ENCODE data around the gene RELL2.

Gene RELL2, protein sequence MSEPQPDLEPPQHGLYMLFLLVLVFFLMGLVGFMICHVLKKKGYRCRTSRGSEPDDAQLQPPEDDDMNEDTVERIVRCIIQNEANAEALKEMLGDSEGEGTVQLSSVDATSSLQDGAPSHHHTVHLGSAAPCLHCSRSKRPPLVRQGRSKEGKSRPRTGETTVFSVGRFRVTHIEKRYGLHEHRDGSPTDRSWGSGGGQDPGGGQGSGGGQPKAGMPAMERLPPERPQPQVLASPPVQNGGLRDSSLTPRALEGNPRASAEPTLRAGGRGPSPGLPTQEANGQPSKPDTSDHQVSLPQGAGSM

DNA sequence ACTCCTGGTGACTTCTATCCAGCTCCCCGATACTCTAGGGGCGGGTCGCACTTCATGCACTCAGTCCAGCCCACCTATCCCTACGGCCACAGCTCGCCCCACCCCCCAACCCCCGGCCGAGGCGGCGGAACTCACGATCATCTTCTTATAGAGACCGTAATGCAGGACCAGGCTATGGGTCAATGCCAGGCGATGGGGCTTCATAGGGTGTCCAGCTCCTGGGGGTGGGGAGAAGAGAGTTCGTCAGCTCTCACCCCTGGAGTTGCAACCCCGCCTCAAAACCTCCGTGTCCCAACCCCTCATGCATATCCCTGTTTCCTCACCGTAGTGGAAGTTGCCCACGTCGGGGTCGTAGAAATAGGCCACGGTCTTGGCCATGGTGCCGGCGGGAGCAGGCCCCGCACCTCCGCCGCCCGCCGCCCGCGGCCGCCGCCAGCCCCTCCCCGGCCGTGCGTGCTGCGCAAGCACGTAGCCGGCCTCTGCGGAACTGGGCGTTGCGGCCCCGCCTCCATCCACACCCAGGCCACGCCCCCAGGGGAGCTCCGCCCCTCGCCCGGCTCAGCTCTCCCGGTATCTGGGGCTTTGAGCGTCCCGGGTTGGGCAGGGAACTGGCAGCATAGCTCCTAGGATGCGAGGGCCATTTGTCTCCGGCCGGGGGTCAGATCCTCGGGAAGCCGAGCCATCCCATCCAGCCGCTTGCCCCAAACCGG lies at the start of gene RELL2, which contains the start of gene HDAC3:
TSS of gene RELL2 (plus strand) at position 585 of the 710 bp plus-strand sequence. CDS start 1,229 bp downstream, outside the sequence.
TSS of gene HDAC3 (minus strand) at position 437 of the 710 bp plus-strand sequence. CDS start at position 378, 59 bp downstream.
- H4K20me1 ChIP-seq (ENCODE audit: control insufficient read depth, insufficient read depth, low read depth, low read length), result peaks cover 21% of the 10 kb centered on the region; the same call in 1 of the 2 replicates
- H3K4me1 ChIP-seq (ENCODE audit: control insufficient read depth, low read length), result peaks cover 36% of the 10 kb centered on the region
- H3K36me3 ChIP-seq (ENCODE audit: control insufficient read depth, low read length), result peaks cover 71% of the 10 kb centered on the region
- peak within 1 kb of the TSS; percentile 50 for H3K27ac ChIP-seq (ENCODE audit: low read depth, low read length)
- H3K9me2 ChIP-seq (replicated peaks; ENCODE audit: control insufficient read depth, low read length), result no peaks in the 10 kb centered on the region
- H3K9me3 ChIP-seq (ENCODE audit: control insufficient read depth, insufficient read depth, low read length), result no peaks in the 10 kb centered on the region
- peak within 1 kb of the TSS; percentile 74 for H3K4me2 ChIP-seq (ENCODE audit: low read length)
- no peak for TF ChIP-seq EZH2phosphoT487 (IDR thresholded peaks at IDR 0.05; ENCODE audit: borderline replicate concordance, low read length)
- H3K27me3 ChIP-seq (ENCODE audit: control insufficient read depth, low read length), result no peaks in the 10 kb centered on the region
- H3K79me2 ChIP-seq (ENCODE audit: control insufficient read depth, low read length), result peaks cover 67% of the 10 kb centered on the region
- peak within 1 kb of the TSS; percentile 96 for H3K4me3 ChIP-seq (ENCODE audit: low read length)
- H3F3A ChIP-seq (ENCODE audit: control insufficient read depth, insufficient read depth), result peaks cover 6% of the 10 kb centered on the region

- H3K4me2 ChIP-seq (ENCODE audit: low read length), result no peak overlapping the region
- H3K9me2 ChIP-seq (replicated peaks; ENCODE audit: control insufficient read depth, low read length), result no peaks in the 10 kb centered on the region
- H3K9me3 ChIP-seq (ENCODE audit: control insufficient read depth, insufficient read depth, low read length), result no peaks in the 10 kb centered on the region
- peaks cover 31% of the 10 kb centered on the region for H3K4me1 ChIP-seq (ENCODE audit: control insufficient read depth, low read length)
- no peak overlapping the region for H3K4me3 ChIP-seq (ENCODE audit: low read length)
- no peak overlapping the region for H3K27ac ChIP-seq (ENCODE audit: low read depth, low read length)
- H3F3A ChIP-seq (ENCODE audit: control insufficient read depth, insufficient read depth), result peaks cover 8% of the 10 kb centered on the region; the same call in 1 of the 2 replicates
- no peak for TF ChIP-seq CTCF (IDR thresholded peaks at IDR 0.05; ENCODE audit: low read depth, low read length, poor library complexity, severe bottlenecking)
- TF ChIP-seq EZH2phosphoT487 (IDR thresholded peaks at IDR 0.05; ENCODE audit: borderline replicate concordance, low read length), result no peak
- no peaks in the 10 kb centered on the region for H4K20me1 ChIP-seq (ENCODE audit: control insufficient read depth, insufficient read depth, low read depth, low read length)
- peaks cover 39% of the 10 kb centered on the region for H3K79me2 ChIP-seq (ENCODE audit: control insufficient read depth, low read length)
- peaks cover 41% of the 10 kb centered on the region for H3K36me3 ChIP-seq (ENCODE audit: control insufficient read depth, low read length)
- no peaks in the 10 kb centered on the region for H3K27me3 ChIP-seq (ENCODE audit: control insufficient read depth, low read length)
Measured at GRCh38 chr5:141590127-141590526, 46.7 kb upstream of the RELL2 start.

GRCh38 chr5:141596867-141597266 lies 39.9 kb upstream of the RELL2 start:
- Histone ChIP-seq H3K27me3 (ENCODE audit: control insufficient read depth, low read length) (no peaks in the 10 kb centered on the region), H3K9me3 (ENCODE audit: control insufficient read depth, insufficient read depth, low read length) (no peaks in the 10 kb centered on the region), H3K36me3 (ENCODE audit: control insufficient read depth, low read length) (peaks cover 13% of the 10 kb centered on the region; the same call in 1 of the 2 replicates), H3K4me1 (ENCODE audit: control insufficient read depth, low read length) (peaks cover 51% of the 10 kb centered on the region), H3K4me3 (ENCODE audit: low read length) (no peak overlapping the region), H4K20me1 (ENCODE audit: control insufficient read depth, insufficient read depth, low read depth, low read length) (0 out of 2 replicates have a peak, but pooled peaks cover 6% of the 10 kb centered on the region), H3K27ac (ENCODE audit: low read depth, low read length) (no peak overlapping the region), H3K4me2 (ENCODE audit: low read length) (0 out of 2 replicates have a peak overlapping the region, but pooled peaks have one; percentile 2), H3K79me2 (ENCODE audit: control insufficient read depth, low read length) (peaks cover 58% of the 10 kb centered on the region), H3K9me2 (replicated peaks; ENCODE audit: control insufficient read depth, low read length) (no peaks in the 10 kb centered on the region), H3F3A (ENCODE audit: control insufficient read depth, insufficient read depth) (peaks cover 8% of the 10 kb centered on the region; the same call in 1 of the 2 replicates)
- TF ChIP-seq EZH2phosphoT487 (IDR thresholded peaks at IDR 0.05; ENCODE audit: borderline replicate concordance, low read length) (no peak), CTCF (IDR thresholded peaks at IDR 0.05; ENCODE audit: low read depth, low read length, poor library complexity, severe bottlenecking) (no peak)

Data from DOHH2 (cell line).